Calu3 (cell line): Measurements from ENCODE around the gene RBM26. TPM values are rescaled to one million over a fixed set of nuclear protein-coding genes. Genes with fewer than 3 reads are reported as not detected.
A peak's percentile ranks its signal among the peaks of the same experiment; 100 is the strongest.

ENCODE experiments used
- BruUV-seq: library from RNA; stranded (reverse); fragments of 400-500 nt; replicated peaks from 2 replicates; lab custom pipeline; 2021; lab: Mats Ljungman, UMichigan
- CTCF ChIA-PET: fragments of 300-600 bp; sonication (Branson Sonifier 250); formaldehyde crosslinking; loops from one replicate; lab custom pipeline; 2022; ENCODE audit warnings: antibody characterized with exemption; lab: Charles Lee
- DNase-seq: peaks from one replicate; pipeline ENCODE4 v3.0.0; 2022
- H3K27ac Mint-ChIP-seq: one replicate; pipeline ENCODE4 v1.8.0; 2022; ENCODE audit warnings: mixed read lengths; ENCODE audit not compliant: unreplicated experiment
- H3K27me3 Mint-ChIP-seq: one replicate; pipeline ENCODE4 v1.8.0; 2022; ENCODE audit warnings: mixed read lengths; ENCODE audit not compliant: unreplicated experiment
- H3K36me3 Mint-ChIP-seq: one replicate; pipeline ENCODE4 v1.8.0; 2022; ENCODE audit warnings: mild to moderate bottlenecking, moderate library complexity, mixed read lengths; ENCODE audit not compliant: insufficient read depth, unreplicated experiment
- H3K4me1 Mint-ChIP-seq: one replicate; pipeline ENCODE4 v1.8.0; 2022; ENCODE audit warnings: mild to moderate bottlenecking, low read depth, mixed read lengths; ENCODE audit not compliant: unreplicated experiment
- H3K4me3 Mint-ChIP-seq: one replicate; pipeline ENCODE4 v1.8.0; 2022; ENCODE audit warnings: mild to moderate bottlenecking, low read depth, moderate library complexity, mixed read lengths; ENCODE audit not compliant: unreplicated experiment
- H3K9me3 Mint-ChIP-seq: one replicate; pipeline ENCODE4 v1.8.0; 2022; ENCODE audit warnings: low read depth, mixed read lengths; ENCODE audit not compliant: unreplicated experiment
- CTCF ChIP-seq: fragments of 200-600 bp; IDR thresholded peaks from one replicate; pipeline ENCODE4 v1.8.0; 2022; ENCODE audit warnings: antibody characterized with exemption; ENCODE audit not compliant: unreplicated experiment
- intact Hi-C: fragments of 100-400 bp; cut with micrococcal nuclease; formaldehyde crosslinking; loops from one replicate; pipeline ENCODE4 v1.10.0; 2022; ENCODE audit not compliant: unreplicated experiment
- total RNA-seq: library from RNA; stranded (reverse); gene quantifications from 2 replicates; pipeline ENCODE4 v1.2.3, GENCODE V29; 2022

RBM26 gene
- total RNA-seq, 1 experiment from 2014 or later, result 19.2 TPM

GRCh38 chr13:79406597-79406908, 498 bp upstream of the RBM26 start:
- CTCF ChIA-PET, result no interaction called here
- peaks cover 8% of the 10 kb centered on the region for H3K36me3 Mint-ChIP-seq
- BruUV-seq, result TSS peak; percentile 83
- H3K4me3 Mint-ChIP-seq, result no peak overlapping the region
- intact Hi-C loops, result no loop called here
- no peak for DNase-seq
- H3K9me3 Mint-ChIP-seq, result no peaks in the 10 kb centered on the region
- H3K27me3 Mint-ChIP-seq, result no peaks in the 10 kb centered on the region
- no peak overlapping the region for H3K27ac Mint-ChIP-seq
- no peak for TF ChIP-seq CTCF
- peaks cover 23% of the 10 kb centered on the region for H3K4me1 Mint-ChIP-seq

DNA sequence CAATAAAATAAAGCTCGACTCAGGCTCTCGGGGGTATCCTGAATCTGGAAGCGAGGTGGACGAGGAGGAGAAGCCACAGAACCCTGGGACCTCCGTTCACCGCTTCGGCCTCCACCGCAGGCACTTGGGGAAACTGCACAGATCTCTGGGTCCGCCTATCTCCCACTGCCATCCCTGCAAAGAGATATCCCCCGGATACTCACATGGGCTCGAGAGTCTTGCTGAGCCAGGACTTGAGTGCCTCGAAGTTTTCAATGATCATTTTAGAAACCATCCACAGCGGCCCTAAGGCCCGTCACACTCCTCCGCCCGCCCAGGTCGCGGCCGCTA, 589 bp downstream of the RBM26 start:
- Mint-ChIP-seq H3K4me3 (no peak overlapping the region), H3K36me3 (peaks cover 8% of the 10 kb centered on the region), H3K27ac (no peak overlapping the region), H3K27me3 (no peaks in the 10 kb centered on the region), H3K4me1 (peaks cover 23% of the 10 kb centered on the region), H3K9me3 (no peaks in the 10 kb centered on the region)
- DNase-seq, result no peak
- no peak for TF ChIP-seq CTCF
- CTCF ChIA-PET, result no interaction called here
- BruUV-seq, result no TSS peak
- intact Hi-C loops, result no loop called here

DNA sequence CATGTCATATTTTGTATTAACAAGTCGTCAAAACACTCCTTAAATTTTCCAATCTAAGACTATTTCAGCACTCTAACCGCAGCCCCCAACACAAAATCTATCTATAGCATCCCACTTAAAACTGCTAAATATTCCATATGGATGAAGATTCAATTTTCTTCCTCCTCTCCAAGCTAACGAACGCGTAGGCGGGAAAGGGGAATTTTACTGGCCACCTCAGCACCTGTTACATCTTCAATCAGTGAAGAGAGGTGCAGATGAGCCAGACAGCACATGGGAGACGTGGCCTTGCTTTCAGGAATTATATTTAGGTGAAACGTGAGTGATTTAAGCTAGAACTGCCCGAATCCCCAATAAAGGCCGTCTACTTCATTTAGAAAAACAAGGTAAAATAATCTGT, 1.1 kb downstream of the RBM26 start:
- intact Hi-C loops, result no loop called here
- H3K4me1 Mint-ChIP-seq, result peaks cover 23% of the 10 kb centered on the region
- TF ChIP-seq CTCF, result no peak
- BruUV-seq, result TSS peak; percentile 70
- H3K27ac Mint-ChIP-seq, result no peak overlapping the region
- no peaks in the 10 kb centered on the region for H3K27me3 Mint-ChIP-seq
- H3K4me3 Mint-ChIP-seq, result no peak overlapping the region
- CTCF ChIA-PET, result no interaction called here
- peaks cover 8% of the 10 kb centered on the region for H3K36me3 Mint-ChIP-seq
- DNase-seq, result no peak
- H3K9me3 Mint-ChIP-seq, result no peaks in the 10 kb centered on the region

- no peak for DNase-seq
- intact Hi-C loops, result no loop called here
- Mint-ChIP-seq H3K4me1 (peaks cover 23% of the 10 kb centered on the region), H3K27ac (no peak overlapping the region), H3K36me3 (peaks cover 8% of the 10 kb centered on the region), H3K9me3 (no peaks in the 10 kb centered on the region), H3K4me3 (no peak overlapping the region), H3K27me3 (no peaks in the 10 kb centered on the region)
- no peak for TF ChIP-seq CTCF
- BruUV-seq, result no TSS peak
- CTCF ChIA-PET, result no interaction called here
Measured at GRCh38 chr13:79404361-79404760, 1.7 kb downstream of the RBM26 start.

GRCh38 chr13:79403113-79403512, 2.9 kb downstream of the RBM26 start:
- TF ChIP-seq CTCF, result no peak
- CTCF ChIA-PET, result interaction anchor here (1.5 kb wide), 1 partner anchor 21 kb away, joined by 3 read pairs; no protein-coding TSS in a partner anchor
- no TSS peak for BruUV-seq
- H3K4me3 Mint-ChIP-seq, result no peak overlapping the region
- no peaks in the 10 kb centered on the region for H3K27me3 Mint-ChIP-seq
- intact Hi-C loops, result no loop called here
- H3K27ac Mint-ChIP-seq, result no peak overlapping the region
- peaks cover 8% of the 10 kb centered on the region for H3K36me3 Mint-ChIP-seq
- H3K9me3 Mint-ChIP-seq, result no peaks in the 10 kb centered on the region
- H3K4me1 Mint-ChIP-seq, result peaks cover 23% of the 10 kb centered on the region
- no peak for DNase-seq
